Measurements from ENCODE around the gene TNKS2.
"Not testable (repeated sequence)": the region's sequence is repeated elsewhere in the genome, so short reads cannot be mapped to it uniquely, and the experiment has no call there.

The TNKS2 gene

DNA sequence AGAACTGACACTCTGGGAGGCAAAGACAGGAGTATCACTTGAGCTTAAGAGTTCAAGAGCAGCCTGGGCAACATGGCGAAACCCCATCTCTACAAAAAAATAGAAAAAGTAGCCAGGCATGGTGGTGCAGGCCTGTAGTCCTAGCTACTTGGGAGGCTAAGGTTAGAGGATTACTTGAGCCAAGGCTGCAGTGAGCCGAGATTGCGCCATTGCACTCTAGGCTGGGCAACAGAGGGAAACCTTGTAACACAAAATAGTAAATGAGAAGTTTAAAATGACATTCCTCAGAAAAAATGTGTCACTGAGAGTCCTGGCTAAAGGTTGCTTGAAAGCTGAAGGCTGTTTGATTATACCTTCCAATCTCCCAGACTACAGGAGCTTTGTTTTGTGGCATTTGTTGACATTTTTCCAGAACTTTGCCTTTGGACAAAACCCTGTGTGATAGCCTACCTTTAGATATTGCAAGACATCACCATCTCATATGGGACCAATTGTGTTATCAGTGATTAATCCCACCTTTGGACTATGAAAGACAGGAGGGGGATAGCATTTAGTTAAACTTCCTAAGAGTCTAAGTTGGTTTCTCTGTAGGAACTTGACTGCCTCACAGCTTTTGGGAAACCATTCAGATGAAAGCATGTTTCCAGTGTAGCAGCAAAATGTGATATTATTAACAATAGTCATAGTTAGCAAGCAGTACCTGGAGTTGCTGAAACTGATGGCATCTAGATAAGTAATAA is 5.3 kb downstream of the TNKS2 start:
- H3K27ac ChIP-seq (ENCODE audit: poor library complexity, severe bottlenecking) = no peak overlapping the region
- peaks cover 55% of the 10 kb centered on the region for H3K36me3 ChIP-seq (ENCODE audit: low read depth)
- no peak overlapping the region for H3K4me3 ChIP-seq (ENCODE audit: severe bottlenecking)
- DNase-seq (ENCODE audit: low spot score) = no peak
- no peak for ATAC-seq (ENCODE audit: low read depth)
- peaks cover 13% of the 10 kb centered on the region for H3K4me1 ChIP-seq (ENCODE audit: insufficient read depth, poor library complexity, severe bottlenecking)
- H3K27me3 ChIP-seq (ENCODE audit: insufficient read depth, poor library complexity, severe bottlenecking) = no peaks in the 10 kb centered on the region
- TF ChIP-seq, protein P1, sequence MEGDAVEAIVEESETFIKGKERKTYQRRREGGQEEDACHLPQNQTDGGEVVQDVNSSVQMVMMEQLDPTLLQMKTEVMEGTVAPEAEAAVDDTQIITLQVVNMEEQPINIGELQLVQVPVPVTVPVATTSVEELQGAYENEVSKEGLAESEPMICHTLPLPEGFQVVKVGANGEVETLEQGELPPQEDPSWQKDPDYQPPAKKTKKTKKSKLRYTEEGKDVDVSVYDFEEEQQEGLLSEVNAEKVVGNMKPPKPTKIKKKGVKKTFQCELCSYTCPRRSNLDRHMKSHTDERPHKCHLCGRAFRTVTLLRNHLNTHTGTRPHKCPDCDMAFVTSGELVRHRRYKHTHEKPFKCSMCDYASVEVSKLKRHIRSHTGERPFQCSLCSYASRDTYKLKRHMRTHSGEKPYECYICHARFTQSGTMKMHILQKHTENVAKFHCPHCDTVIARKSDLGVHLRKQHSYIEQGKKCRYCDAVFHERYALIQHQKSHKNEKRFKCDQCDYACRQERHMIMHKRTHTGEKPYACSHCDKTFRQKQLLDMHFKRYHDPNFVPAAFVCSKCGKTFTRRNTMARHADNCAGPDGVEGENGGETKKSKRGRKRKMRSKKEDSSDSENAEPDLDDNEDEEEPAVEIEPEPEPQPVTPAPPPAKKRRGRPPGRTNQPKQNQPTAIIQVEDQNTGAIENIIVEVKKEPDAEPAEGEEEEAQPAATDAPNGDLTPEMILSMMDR (IDR thresholded peaks at IDR 0.05; ENCODE audit: poor library complexity, severe bottlenecking) = no peak
- H3K9me3 ChIP-seq (ENCODE audit: severe bottlenecking) = no peaks in the 10 kb centered on the region

DNA sequence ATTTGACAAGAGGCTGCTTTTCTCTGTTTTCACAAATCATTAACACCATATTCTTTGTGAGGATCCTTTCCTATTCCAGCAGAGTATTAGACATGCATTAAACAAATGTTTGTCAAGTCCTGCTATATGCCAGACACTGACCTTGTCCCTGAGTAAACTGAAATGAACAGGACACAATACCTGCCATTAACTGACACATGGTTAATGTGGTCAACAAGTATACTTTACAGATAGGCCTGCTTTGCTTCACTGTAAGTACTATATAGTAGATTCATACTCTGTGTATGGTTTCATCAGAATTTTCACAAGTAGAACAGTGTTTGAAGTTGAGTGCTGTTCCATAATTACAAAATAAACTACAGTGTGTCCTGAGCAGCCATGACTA is 5.9 kb downstream of the TNKS2 start:
- TF ChIP-seq, protein P1 (IDR thresholded peaks at IDR 0.05; ENCODE audit: poor library complexity, severe bottlenecking) = no peak
- H3K4me3 ChIP-seq (ENCODE audit: severe bottlenecking) = no peak overlapping the region
- no peak for DNase-seq (ENCODE audit: low spot score)
- no peak for ATAC-seq (ENCODE audit: low read depth)
- no peaks in the 10 kb centered on the region for H3K27me3 ChIP-seq (ENCODE audit: insufficient read depth, poor library complexity, severe bottlenecking)
- H3K36me3 ChIP-seq (ENCODE audit: low read depth) = peaks cover 59% of the 10 kb centered on the region
- H3K27ac ChIP-seq (ENCODE audit: poor library complexity, severe bottlenecking) = no peak overlapping the region
- H3K9me3 ChIP-seq (ENCODE audit: severe bottlenecking) = no peaks in the 10 kb centered on the region
- H3K4me1 ChIP-seq (ENCODE audit: insufficient read depth, poor library complexity, severe bottlenecking) = peaks cover 13% of the 10 kb centered on the region

GRCh38 chr10:91805110-91805838 is 7.0 kb downstream of the TNKS2 start:
- no peak for ATAC-seq (ENCODE audit: low read depth)
- Histone ChIP-seq H3K27ac (ENCODE audit: poor library complexity, severe bottlenecking) (no peak overlapping the region), H3K36me3 (ENCODE audit: low read depth) (peaks cover 52% of the 10 kb centered on the region)

GRCh38 chr10:91807264-91807663 is 9.0 kb downstream of the TNKS2 start:
- not testable (repeated sequence) for ATAC-seq (ENCODE audit: low read depth); H3K27ac ChIP-seq (ENCODE audit: poor library complexity, severe bottlenecking); H3K4me1 ChIP-seq (ENCODE audit: insufficient read depth, poor library complexity, severe bottlenecking); H3K27me3 ChIP-seq (ENCODE audit: insufficient read depth, poor library complexity, severe bottlenecking); DNase-seq (ENCODE audit: low spot score); H3K4me3 ChIP-seq (ENCODE audit: severe bottlenecking); H3K9me3 ChIP-seq (ENCODE audit: severe bottlenecking)
- H3K36me3 ChIP-seq (ENCODE audit: low read depth) = peaks cover 42% of the 10 kb centered on the region

More at GRCh38 chr10:91805110-91805838, 7.0 kb downstream of the TNKS2 start:
- no peak overlapping the region for H3K4me3 ChIP-seq (ENCODE audit: severe bottlenecking)
- H3K27me3 ChIP-seq (ENCODE audit: insufficient read depth, poor library complexity, severe bottlenecking) = no peaks in the 10 kb centered on the region
- peaks cover 6% of the 10 kb centered on the region for H3K4me1 ChIP-seq (ENCODE audit: insufficient read depth, poor library complexity, severe bottlenecking)
- H3K9me3 ChIP-seq (ENCODE audit: severe bottlenecking) = no peaks in the 10 kb centered on the region
- TF ChIP-seq, protein P1 (IDR thresholded peaks at IDR 0.05; ENCODE audit: poor library complexity, severe bottlenecking) = no peak
- DNase-seq (ENCODE audit: low spot score) = no peak

GRCh38 chr10:91813251-91813650 is 15.0 kb downstream of the TNKS2 start:
- ATAC-seq (ENCODE audit: low read depth) (no peak), DNase-seq (ENCODE audit: low spot score) (no peak)
- no peak overlapping the region for H3K4me3 ChIP-seq (ENCODE audit: severe bottlenecking)
- peaks cover 71% of the 10 kb centered on the region for H3K36me3 ChIP-seq (ENCODE audit: low read depth)
- no peaks in the 10 kb centered on the region for H3K9me3 ChIP-seq (ENCODE audit: severe bottlenecking)
- H3K27me3 ChIP-seq (ENCODE audit: insufficient read depth, poor library complexity, severe bottlenecking) = no peaks in the 10 kb centered on the region
- no peak overlapping the region for H3K27ac ChIP-seq (ENCODE audit: poor library complexity, severe bottlenecking)
- H3K4me1 ChIP-seq (ENCODE audit: insufficient read depth, poor library complexity, severe bottlenecking) = no peaks in the 10 kb centered on the region
- TF ChIP-seq, protein P1 (IDR thresholded peaks at IDR 0.05; ENCODE audit: poor library complexity, severe bottlenecking) = no peak
